Keratinocyte (primary cell): ENCODE results near the gene EID3.

Experiments used
- EZH2 ChIP-seq: IDR thresholded peaks from one replicate; pipeline ENCODE4 v1.6.1; 2012; ENCODE audit warnings: inconsistent platforms, mild to moderate bottlenecking, low read length, moderate library complexity
- TF ChIP-seq, protein P1 (sequence below), 3 experiments: IDR thresholded peaks in 1 of 3; conservative IDR thresholded peaks in 1 of 3; optimal IDR thresholded peaks in 1 of 3; 2 replicates in 2 of 3; 3 replicates in 1 of 3; pipeline versions ENCODE3 to v1.5.1; 2011; ENCODE audit warnings: low read length in 3 of 3, mild to moderate bottlenecking in 3 of 3, moderate library complexity in 2 of 3, control low read depth in 1 of 3, inconsistent platforms in 1 of 3; ENCODE audit not compliant: insufficient read depth in 2 of 3; ENCODE audit errors: extremely low read depth in 1 of 3

DNA sequence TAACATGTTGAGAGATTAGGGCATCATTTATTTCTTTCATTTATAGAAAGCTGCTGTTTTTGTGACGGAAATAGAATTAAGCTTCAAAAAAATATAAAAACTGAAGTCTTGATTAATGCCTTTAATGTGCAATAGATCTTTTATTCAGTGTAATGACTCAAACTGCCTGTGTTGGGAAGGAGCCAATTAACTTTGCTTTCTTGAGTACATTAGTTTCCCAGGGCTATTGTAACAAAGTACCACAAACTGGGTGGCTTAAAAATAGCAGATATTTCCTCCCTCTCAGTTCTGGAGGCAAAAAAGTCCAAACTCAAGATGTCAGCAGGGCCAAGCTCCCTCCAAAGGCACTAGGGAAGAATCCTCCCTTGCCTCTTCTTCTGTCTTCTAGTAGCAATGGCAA is 36.6 kb downstream of the EID3 start:
- TF ChIP-seq, protein P1, sequence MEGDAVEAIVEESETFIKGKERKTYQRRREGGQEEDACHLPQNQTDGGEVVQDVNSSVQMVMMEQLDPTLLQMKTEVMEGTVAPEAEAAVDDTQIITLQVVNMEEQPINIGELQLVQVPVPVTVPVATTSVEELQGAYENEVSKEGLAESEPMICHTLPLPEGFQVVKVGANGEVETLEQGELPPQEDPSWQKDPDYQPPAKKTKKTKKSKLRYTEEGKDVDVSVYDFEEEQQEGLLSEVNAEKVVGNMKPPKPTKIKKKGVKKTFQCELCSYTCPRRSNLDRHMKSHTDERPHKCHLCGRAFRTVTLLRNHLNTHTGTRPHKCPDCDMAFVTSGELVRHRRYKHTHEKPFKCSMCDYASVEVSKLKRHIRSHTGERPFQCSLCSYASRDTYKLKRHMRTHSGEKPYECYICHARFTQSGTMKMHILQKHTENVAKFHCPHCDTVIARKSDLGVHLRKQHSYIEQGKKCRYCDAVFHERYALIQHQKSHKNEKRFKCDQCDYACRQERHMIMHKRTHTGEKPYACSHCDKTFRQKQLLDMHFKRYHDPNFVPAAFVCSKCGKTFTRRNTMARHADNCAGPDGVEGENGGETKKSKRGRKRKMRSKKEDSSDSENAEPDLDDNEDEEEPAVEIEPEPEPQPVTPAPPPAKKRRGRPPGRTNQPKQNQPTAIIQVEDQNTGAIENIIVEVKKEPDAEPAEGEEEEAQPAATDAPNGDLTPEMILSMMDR (optimal IDR thresholded peaks at IDR 0.05 in 1 of 3, IDR thresholded peaks at IDR 0.05 in 1 of 3, conservative IDR thresholded peaks at IDR 0.05 in 1 of 3; ENCODE audit: extremely low read depth in 1 of 3, insufficient read depth in 2 of 3, low read length in 3 of 3): no peak
- TF ChIP-seq EZH2: no peak
